Measurements from ENCODE around the gene WEE1.

DNA sequence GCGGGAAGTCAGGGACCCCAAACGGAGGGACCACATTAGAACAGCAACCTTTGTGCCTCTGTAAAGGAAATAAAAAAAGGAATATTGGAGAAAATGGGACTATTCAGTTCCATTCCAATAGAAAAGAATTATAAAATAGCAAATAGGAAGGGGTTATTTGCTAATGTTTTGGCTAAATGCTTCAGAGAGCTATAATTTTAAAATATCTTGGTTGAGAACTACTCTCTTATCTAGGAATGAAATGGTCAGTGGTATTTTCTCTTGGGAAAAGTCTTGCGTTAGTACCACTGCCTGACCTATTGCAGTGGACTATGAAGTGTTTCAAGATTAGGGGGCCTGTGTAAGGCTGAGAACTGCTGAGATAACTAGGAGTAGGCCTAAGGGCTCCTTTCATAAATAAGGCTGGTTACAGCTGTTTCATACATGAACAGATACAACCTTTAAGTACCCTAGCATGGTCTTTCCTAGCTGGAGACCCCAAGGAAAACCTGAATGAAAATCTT is 6.9 kb upstream of the WEE1 start:
- TF ChIP-seq CTCF (IDR thresholded peaks at IDR 0.05; ENCODE audit: insufficient read depth, low read length) = no peak
- TF ChIP-seq, protein P1, sequence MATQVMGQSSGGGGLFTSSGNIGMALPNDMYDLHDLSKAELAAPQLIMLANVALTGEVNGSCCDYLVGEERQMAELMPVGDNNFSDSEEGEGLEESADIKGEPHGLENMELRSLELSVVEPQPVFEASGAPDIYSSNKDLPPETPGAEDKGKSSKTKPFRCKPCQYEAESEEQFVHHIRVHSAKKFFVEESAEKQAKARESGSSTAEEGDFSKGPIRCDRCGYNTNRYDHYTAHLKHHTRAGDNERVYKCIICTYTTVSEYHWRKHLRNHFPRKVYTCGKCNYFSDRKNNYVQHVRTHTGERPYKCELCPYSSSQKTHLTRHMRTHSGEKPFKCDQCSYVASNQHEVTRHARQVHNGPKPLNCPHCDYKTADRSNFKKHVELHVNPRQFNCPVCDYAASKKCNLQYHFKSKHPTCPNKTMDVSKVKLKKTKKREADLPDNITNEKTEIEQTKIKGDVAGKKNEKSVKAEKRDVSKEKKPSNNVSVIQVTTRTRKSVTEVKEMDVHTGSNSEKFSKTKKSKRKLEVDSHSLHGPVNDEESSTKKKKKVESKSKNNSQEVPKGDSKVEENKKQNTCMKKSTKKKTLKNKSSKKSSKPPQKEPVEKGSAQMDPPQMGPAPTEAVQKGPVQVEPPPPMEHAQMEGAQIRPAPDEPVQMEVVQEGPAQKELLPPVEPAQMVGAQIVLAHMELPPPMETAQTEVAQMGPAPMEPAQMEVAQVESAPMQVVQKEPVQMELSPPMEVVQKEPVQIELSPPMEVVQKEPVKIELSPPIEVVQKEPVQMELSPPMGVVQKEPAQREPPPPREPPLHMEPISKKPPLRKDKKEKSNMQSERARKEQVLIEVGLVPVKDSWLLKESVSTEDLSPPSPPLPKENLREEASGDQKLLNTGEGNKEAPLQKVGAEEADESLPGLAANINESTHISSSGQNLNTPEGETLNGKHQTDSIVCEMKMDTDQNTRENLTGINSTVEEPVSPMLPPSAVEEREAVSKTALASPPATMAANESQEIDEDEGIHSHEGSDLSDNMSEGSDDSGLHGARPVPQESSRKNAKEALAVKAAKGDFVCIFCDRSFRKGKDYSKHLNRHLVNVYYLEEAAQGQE (IDR thresholded peaks at IDR 0.05; ENCODE audit: insufficient replicate concordance, low read depth) = no peak
